Smooth muscle cell (in vitro differentiated cells): ENCODE results near the gene HOXA10. TPM values are rescaled to one million over a fixed set of nuclear protein-coding genes. Genes with fewer than 3 reads are reported as not detected.

Experiments used
- DNase-seq: peaks from one replicate; lab custom pipeline; 2025; ENCODE audit not compliant: unreplicated experiment; lab: John Stamatoyannopoulos, UW
- H2AFZ ChIP-seq: fragments of 200-600 bp; sonication (generic); 2 replicates; pipeline ENCODE4 v1.6.0; 2016; ENCODE audit warnings: antibody characterized with exemption, low read depth, mild to moderate bottlenecking
- H3F3A ChIP-seq: fragments of 200-600 bp; sonication (generic); 2 replicates; pipeline ENCODE4 v1.6.0; 2017; ENCODE audit warnings: antibody characterized with exemption, low read depth
- H3K27ac ChIP-seq: fragments of 200-600 bp; sonication (generic); 2 replicates; pipeline ENCODE4 v1.5.1; 2016; ENCODE audit warnings: low read depth, mild to moderate bottlenecking
- H3K27me3 ChIP-seq: fragments of 200-600 bp; sonication (generic); 2 replicates; pipeline ENCODE4 v1.6.1; 2016; ENCODE audit warnings: low read depth, mild to moderate bottlenecking
- H3K36me3 ChIP-seq: fragments of 200-600 bp; sonication (generic); 2 replicates; pipeline ENCODE4 v1.5.1; 2016; ENCODE audit warnings: low read depth
- H3K4me1 ChIP-seq: fragments of 200-600 bp; sonication (generic); 2 replicates; pipeline ENCODE4 v1.5.1; 2016; ENCODE audit warnings: low read depth
- H3K4me2 ChIP-seq: fragments of 200-600 bp; sonication (generic); 2 replicates; pipeline ENCODE4 v1.6.0; 2016; ENCODE audit warnings: mild to moderate bottlenecking
- H3K4me3 ChIP-seq: fragments of 200-600 bp; sonication (generic); 2 replicates; pipeline ENCODE4 v1.5.1; 2016; ENCODE audit warnings: mild to moderate bottlenecking
- H3K79me2 ChIP-seq: fragments of 200-600 bp; sonication (generic); 2 replicates; pipeline ENCODE4 v1.6.0; 2016; ENCODE audit warnings: low read depth, mild to moderate bottlenecking
- H3K9ac ChIP-seq: fragments of 200-600 bp; sonication (generic); 2 replicates; pipeline ENCODE4 v1.6.0; 2016; ENCODE audit warnings: low read depth
- H3K9me3 ChIP-seq: fragments of 200-600 bp; sonication (generic); replicated peaks from 2 replicates; pipeline ENCODE4 v1.5.1; 2016; ENCODE audit warnings: low read depth
- H4K20me1 ChIP-seq: fragments of 200-600 bp; sonication (generic); 2 replicates; pipeline ENCODE4 v1.6.0; 2016; ENCODE audit warnings: low read depth
- WGBS: methylation state at CpG from one replicate; pipeline ENCODE4 v1.1.7; 2016; ENCODE audit warnings: low lambda C conversion rate; 5-methylcytosine and 5-hydroxymethylcytosine counted together
- polyA plus RNA-seq: library from polyadenylated mRNA; unstranded; fragments of >200 nt; fragmentation: Nextera tagmentation; extraction: Ambion mirVana; gene quantifications from 2 replicates; pipeline ENCODE4 v1.2.1, GENCODE V29; 2016
- total RNA-seq: library from RNA; depleted of rRNA; stranded (reverse); fragments of >200 nt; gene quantifications from 2 replicates; pipeline ENCODE4 v1.2.3, GENCODE V29; 2014
- TF ChIP-seq, protein P1 (sequence below): fragments of 200-600 bp; sonication (generic); IDR thresholded peaks from 2 replicates; pipeline ENCODE4 v1.5.1; 2017; ENCODE audit warnings: borderline replicate concordance, mild to moderate bottlenecking, antibody characterized with exemption; ENCODE audit not compliant: insufficient read depth, poor library complexity, severe bottlenecking

The HOXA10 gene
- total and polyA plus RNA-seq, 2 experiments from 2014 or later = 37.6 to 53.6 TPM

DNA sequence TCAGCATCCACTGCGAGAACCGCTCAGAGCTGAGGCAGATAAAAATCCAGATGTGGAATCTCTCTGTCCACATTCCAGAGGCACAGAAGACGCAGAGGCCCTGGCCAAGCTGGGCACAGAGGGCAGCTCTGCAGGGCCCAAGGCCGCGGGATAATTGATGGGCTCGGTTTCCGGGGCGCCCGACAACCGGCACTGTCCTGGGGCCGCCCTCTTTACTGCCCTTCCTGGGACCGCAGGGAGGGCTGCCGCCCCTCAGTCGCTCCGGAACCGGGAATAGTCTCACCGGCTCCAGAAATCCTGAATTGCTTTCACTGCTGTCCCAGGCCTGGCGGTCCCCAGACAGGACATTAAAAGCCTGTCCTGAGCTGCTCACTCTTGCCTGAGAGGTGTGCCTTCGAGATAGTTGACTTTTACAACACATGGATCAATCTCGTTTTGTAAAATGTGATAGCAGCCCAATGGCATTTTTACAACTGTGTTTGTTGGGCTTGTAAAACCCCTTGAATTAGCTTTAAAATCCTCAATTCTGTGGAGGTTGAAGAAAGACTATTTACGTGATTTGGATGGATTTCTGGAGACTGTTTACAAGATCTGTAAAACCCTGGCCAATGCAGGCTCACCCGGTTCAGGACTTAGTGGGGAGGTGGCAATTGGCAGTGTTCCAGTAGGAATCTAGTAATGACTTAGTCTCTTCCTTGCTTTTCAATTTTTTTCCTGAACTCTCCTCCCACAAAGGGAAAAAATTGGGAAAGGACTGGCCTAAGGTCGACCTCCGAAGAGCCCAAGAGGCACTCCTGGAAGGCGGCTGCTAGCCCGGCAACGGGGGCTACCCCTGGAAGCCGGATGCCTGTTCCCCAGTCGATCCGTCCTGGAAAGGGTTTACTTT, 25.1 kb downstream of the HOXA10 start:
- whole genome bisulfite sequencing = 28% methylated on average over 30 of the region's 30 CpGs
- Histone ChIP-seq H2AFZ (no peak overlapping the region), H3K36me3 (no peaks in the 10 kb centered on the region), H3K79me2 (no peaks in the 10 kb centered on the region), H3K27ac (no peak overlapping the region), H4K20me1 (no peaks in the 10 kb centered on the region), H3K4me3 (no peak overlapping the region), H3K9me3 (no peaks in the 10 kb centered on the region), H3K4me2 (peak overlapping the region; percentile 74), H3F3A (no peaks in the 10 kb centered on the region), H3K4me1 (no peaks in the 10 kb centered on the region), H3K9ac (no peak overlapping the region), H3K27me3 (peaks cover 99% of the 10 kb centered on the region)
- TF ChIP-seq, protein P1, sequence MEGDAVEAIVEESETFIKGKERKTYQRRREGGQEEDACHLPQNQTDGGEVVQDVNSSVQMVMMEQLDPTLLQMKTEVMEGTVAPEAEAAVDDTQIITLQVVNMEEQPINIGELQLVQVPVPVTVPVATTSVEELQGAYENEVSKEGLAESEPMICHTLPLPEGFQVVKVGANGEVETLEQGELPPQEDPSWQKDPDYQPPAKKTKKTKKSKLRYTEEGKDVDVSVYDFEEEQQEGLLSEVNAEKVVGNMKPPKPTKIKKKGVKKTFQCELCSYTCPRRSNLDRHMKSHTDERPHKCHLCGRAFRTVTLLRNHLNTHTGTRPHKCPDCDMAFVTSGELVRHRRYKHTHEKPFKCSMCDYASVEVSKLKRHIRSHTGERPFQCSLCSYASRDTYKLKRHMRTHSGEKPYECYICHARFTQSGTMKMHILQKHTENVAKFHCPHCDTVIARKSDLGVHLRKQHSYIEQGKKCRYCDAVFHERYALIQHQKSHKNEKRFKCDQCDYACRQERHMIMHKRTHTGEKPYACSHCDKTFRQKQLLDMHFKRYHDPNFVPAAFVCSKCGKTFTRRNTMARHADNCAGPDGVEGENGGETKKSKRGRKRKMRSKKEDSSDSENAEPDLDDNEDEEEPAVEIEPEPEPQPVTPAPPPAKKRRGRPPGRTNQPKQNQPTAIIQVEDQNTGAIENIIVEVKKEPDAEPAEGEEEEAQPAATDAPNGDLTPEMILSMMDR = no peak
- DNase-seq = no peak

DNA sequence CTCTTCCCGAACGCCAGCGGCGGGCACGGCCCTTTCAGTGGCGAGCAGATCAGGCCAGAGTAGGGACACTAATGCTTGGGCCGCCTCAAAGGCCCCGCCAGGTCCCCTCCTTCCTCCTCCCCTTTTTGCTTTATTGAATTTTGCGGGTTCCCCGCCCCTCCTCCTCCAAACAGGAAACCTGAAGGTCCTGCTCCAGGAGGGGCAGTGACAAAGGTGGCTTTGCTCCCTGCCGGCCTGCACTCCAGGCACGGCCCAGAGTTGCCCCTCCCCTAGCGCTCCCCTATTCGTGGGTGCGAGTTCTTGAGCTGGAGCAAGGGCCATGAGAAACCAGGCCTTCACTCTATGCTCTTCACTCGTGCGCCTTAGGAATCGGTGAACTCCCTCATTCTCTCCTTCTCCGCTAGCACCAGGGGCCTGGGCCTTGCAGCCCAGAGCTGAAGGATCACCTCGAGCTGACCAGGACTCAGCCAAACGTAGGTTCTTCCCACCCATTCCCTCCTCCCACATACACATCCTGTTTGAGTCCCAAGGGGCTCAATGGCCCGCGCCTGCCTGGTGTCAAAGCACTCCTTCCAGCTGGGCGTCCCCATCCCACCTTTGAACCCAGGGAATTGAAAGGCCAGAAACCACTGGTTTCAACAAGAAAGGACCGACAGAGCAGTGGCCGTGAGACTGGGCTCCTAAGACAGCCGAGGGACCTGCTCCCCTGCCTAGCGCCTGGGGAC, 25.9 kb downstream of the HOXA10 start:
- H3F3A ChIP-seq = no peaks in the 10 kb centered on the region
- H3K27ac ChIP-seq = no peak overlapping the region
- no peak overlapping the region for H2AFZ ChIP-seq
- H3K79me2 ChIP-seq = no peaks in the 10 kb centered on the region
- WGBS = 21% methylated on average over 28 of the region's 28 CpGs
- H4K20me1 ChIP-seq = no peaks in the 10 kb centered on the region
- H3K4me3 ChIP-seq = peak overlapping the region; percentile 32
- H3K9ac ChIP-seq = no peak overlapping the region
- H3K9me3 ChIP-seq = no peaks in the 10 kb centered on the region
- H3K4me2 ChIP-seq = peak overlapping the region; percentile 74
- DNase-seq = no peak
- TF ChIP-seq, protein P1 = no peak
- H3K27me3 ChIP-seq = peaks cover 99% of the 10 kb centered on the region
- H3K36me3 ChIP-seq = no peaks in the 10 kb centered on the region
- peaks cover 4% of the 10 kb centered on the region for H3K4me1 ChIP-seq

DNA sequence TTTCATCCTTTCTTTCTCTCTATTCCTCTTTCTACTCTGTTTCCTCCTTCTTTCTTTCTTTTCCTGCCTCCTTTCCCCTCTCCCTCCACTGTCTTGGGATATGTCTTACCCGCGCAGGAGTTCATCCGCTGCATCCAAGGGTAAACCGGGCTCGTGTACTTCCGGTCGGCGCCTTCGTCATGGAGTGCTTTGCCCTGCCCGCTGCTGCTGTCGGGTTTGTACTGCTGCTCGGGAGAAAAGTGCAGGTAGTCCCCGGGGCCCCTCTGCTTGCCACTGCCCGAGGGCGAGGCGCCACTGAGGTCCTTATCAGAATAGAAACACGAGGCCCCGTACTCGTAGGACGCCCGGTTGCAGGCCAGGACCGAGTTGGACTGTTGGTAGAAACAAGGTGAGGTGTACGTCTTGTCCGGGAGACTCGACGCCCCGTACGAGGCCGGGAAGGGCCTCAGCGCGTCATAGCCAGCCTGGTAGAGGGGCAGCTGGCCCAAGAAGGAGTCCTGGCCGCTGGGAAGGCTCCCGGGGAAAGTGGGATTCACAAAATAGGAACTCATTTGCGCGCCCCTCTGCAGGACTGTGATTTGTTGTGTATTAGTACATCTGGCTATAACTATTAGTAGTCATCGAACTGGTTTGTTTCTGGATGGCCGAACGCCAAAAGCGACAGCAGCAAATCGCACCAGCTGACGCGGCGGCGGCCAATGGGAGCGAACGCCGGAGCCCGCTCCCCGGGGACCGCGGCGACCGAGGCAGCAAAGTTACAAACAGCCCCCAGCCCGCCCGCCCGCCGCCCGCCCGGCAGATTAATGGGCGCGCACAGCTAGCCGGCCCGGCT, 26.7 kb downstream of the HOXA10 start, which contains the start of gene HOXA6:
Gene HOXA6 (minus strand): TSS at position 576 of the 832 bp plus-strand sequence. CDS start 25 bp downstream, at position 551.
- Histone ChIP-seq H3K4me2 (peak within 1 kb of the TSS; percentile 74), H3K79me2 (no peaks in the 10 kb centered on the region), H3K27ac (no peak within 1 kb of the TSS), H2AFZ (no peak within 1 kb of the TSS), H4K20me1 (no peaks in the 10 kb centered on the region), H3K9ac (no peak within 1 kb of the TSS), H3K27me3 (peaks cover 99% of the 10 kb centered on the region), H3K4me3 (peak within 1 kb of the TSS; percentile 32), H3K4me1 (peaks cover 7% of the 10 kb centered on the region), H3F3A (no peaks in the 10 kb centered on the region), H3K36me3 (no peaks in the 10 kb centered on the region), H3K9me3 (no peaks in the 10 kb centered on the region)
- 24% methylated on average over 58 of the region's 63 CpGs for WGBS
- DNase-seq = no peak
- TF ChIP-seq, protein P1 = no peak
